HG02588 (cell line): ENCODE results near the gene LIN37.
"Not testable (repeated sequence)": the region's sequence is repeated elsewhere in the genome, so short reads cannot be mapped to it uniquely, and the experiment has no call there.

Source experiments
- ATAC-seq: cut with Tn5 transposase; IDR thresholded peaks from one replicate; pipeline ENCODE4 v1.9.1; 2021; ENCODE audit warnings: mild to moderate bottlenecking, moderate library complexity; ENCODE audit not compliant: unreplicated experiment

LIN37 gene

DNA sequence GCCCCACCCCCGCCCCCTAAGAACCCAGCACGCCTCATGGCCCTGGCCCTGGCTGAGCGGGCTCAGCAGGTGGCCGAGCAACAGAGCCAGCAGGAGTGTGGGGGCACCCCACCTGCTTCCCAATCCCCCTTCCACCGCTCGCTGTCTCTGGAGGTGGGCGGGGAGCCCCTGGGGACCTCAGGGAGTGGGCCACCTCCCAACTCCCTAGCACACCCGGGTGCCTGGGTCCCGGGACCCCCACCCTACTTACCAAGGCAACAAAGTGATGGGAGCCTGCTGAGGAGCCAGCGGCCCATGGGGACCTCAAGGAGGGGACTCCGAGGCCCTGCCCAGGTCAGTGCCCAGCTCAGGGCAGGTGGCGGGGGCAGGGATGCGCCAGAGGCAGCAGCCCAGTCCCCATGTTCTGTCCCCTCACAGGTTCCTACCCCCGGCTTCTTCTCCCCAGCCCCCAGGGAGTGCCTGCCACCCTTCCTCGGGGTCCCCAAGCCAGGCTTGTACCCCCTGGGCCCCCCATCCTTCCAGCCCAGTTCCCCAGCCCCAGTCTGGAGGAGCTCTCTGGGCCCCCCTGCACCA lies 38.9 kb downstream of the LIN37 start:
- no peak for ATAC-seq

- no peak for ATAC-seq
These were observed 40.0 kb downstream of the LIN37 start for GRCh38 chr19:35788205-35788960.

- ATAC-seq: no peak
These were observed 41.0 kb downstream of the LIN37 start for GRCh38 chr19:35789195-35789977.

GRCh38 chr19:35789978-35790944 lies 41.9 kb downstream of the LIN37 start:
- no peak for ATAC-seq

DNA sequence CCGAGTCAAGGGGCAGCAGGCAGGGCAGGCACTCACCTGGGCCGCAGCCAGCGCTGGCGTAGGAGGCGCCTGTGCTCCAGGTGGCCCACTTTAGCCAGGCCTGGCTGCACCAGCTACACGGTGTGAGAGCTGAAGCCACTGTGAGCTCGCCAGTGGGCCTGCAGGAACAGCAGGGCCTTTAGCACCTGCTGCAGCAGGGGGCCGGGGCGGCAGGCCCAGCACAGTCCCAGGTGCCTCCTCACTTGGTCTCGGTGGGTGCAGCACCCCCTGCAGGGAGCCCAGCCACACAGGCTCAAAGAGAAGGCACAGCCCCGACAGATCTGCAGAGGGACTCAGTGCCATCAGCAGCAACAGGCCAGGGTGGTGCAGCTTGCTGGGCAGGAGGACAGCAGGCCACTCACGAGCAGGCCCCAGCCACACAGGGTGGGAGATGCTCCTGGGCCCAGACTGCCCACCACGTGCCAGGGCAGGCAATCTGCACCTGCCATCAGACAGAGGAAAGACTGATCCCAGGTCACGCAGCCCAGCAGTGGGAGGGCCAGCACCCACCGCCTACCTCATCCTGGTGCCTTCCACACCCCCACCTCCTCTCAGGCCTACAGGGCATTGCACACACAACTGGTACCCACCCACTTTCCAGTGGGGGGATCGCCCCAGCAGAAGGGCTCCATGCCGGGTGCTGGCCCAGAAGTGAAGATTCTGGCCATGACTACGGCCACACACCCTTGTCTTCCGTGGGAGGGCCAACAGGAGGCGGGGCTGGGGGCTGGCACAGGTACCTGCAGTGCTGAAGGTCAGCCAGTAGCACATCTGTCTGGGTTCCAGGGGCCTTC lies 42.8 kb downstream of the LIN37 start:
- no peak for ATAC-seq

DNA sequence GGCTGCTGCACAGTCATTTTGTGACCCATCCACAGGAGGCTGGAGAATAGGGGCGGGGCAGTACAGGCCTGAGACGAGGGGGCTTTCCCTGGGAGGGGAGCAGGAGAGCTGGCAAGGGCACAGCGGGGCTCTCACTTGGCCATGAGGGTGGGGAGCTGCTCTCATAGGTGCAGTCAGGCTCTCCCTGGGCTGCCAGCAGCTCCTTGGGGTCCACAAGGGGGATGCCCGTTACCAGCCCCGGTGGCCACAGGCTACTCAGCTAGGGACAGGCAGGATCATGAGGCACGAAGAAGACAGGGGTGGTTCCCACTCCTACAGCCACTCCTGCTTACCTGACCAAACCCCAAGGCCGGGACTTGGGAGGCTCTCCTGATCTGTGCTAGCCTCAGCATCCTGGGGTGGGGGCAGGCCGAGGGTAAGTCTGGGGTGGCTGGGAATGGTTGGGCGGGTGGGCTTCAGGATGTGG lies 43.5 kb downstream of the LIN37 start:
- ATAC-seq: no peak

DNA sequence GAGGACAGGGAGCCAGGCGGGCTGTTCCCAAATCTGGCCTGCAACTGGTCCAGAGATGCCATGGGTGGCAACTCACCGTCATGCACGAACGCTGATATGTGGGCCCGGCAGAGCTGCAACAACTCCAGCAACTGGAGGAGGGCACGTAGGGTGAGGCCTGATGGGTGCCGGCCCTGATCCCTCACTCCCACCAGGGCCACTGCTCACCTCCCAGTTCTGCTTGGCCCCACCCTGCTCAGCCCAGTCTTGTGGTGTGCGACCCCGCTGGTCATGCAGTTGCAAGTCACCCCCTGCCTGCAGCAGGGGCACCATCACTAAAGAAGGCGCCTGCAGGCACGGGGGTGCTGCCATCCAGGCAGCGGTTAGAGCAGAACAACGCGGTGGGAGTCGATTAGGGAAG lies 43.9 kb downstream of the LIN37 start:
- no peak for ATAC-seq

GRCh38 chr19:35792888-35793287 lies 44.5 kb downstream of the LIN37 start:
- no peak for ATAC-seq

DNA sequence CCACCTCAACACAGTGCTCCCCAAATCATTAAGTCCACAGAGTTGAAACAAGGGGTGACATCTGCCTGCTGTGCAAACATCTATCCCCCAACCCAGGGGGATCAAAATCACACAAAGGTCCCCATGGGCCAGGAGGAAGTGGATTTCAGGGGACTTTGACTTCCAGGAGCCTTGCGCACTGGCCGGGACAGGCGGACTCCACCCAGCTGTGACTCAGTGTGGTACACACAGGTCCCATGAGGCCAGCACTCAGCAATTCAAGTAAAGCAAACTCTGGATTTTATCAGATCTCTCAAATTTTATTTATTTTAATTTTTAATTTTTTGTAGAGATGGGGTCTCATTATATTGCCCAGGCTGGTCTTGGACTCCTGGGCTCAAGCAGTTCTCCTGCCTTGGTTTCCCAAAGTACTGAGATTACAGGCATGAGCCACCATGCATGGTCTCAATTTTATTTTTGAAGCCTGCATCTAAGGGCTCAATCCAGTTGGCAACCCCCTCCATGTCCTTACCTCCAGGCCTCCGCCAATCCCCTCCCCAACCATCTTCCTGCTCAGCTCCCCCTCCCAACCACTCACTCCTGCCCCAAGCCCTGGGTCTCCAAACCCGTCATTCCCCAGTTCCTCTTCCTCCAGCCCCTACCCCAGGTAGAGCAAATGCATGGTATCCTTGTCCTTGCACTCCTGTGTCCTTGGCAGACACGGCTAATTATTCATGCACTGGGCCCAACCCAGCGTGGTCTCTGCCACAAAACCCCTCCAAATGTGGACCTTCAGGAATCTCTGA lies 45.2 kb downstream of the LIN37 start:
- ATAC-seq: no peak

- ATAC-seq: not testable (repeated sequence)
These were observed 47.2 kb downstream of the LIN37 start for GRCh38 chr19:35795564-35795963.

DNA sequence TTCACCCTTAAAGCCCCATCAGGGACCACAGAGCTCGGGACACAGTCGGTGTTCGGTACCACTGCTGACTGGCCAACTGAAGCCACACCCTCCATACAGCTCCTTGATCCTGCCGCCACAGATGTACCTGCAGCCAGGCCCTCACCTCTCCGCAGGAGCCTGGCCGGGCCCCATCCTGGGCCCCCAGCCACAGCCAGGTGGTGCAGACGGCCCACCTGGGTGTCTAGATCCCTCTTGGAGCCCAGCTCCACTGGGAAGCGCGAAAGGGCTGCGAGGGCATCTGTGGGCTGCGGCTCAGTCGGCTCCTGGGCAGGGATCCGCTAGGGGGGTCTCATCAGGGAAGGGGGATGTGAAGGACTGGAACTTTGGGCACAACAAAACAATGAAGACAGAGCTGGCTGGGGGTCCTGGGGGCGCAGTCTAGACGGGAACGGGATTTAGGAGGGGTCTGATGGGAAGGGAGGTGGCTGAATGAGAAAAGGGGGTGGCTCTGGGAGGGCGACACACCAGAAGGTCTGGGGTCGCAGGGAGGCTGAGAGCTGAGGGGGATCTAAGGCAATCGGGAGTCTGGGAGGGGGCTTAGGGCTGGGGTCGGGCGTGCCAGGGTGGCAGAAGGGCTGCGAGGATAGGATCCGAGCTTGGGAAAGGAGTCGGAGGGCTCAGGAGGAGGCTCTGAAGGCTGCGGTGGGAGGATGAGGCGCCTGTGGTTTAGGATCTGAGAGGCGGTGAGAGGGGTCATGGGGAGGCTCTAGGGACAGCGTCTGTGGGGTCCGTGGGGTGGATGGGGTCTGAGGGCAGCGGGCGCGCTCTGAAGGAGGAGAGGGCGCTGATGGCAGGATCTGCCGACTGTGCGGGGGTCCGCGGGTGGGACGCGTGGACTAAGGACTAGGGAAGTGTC lies 48.5 kb downstream of the LIN37 start:
- no peak for ATAC-seq

DNA sequence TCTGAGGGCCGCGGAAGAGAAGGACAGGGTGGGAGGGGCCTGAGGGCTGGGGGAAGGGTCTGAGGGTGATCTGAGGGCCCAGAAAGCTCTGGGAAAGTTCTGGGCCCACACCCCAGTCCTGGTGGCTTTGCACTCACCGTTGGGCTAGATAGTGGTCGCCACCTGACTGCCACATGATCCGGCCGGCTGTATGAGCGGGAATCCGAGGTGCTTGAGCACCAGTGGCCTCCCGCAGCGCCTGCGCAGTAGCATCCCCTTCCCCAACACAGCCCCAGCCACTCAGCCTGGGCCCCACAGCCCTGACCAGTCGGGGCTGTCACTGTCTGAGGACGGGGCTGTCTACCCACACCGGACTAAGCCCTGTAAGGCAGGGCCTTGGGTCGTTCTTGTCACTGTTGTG lies 49.3 kb downstream of the LIN37 start:
- no peak for ATAC-seq

- no peak for ATAC-seq
These were observed 53.5 kb downstream of the LIN37 start for GRCh38 chr19:35801828-35802227.
